HK-2 (cell line): ENCODE data around the gene PTPRR.

Experiments
- DNase-seq: peaks from one replicate; pipeline ENCODE4 v3.0.0-alpha.2; 2018; ENCODE audit not compliant: unreplicated experiment

Gene PTPRR

GRCh38 chr12:70918321-70918720 is 2.2 kb downstream of the PTPRR start:
- DNase-seq: no peak

- DNase-seq: no peak
Measured at GRCh38 chr12:70910666-70911065, 9.9 kb downstream of the PTPRR start.

- DNase-seq: no peak
Measured at GRCh38 chr12:70908978-70909377, 11.6 kb downstream of the PTPRR start.

- no peak for DNase-seq
Measured at GRCh38 chr12:70907412-70907811, 13.1 kb downstream of the PTPRR start.

GRCh38 chr12:70895956-70896355 is 24.6 kb downstream of the PTPRR start:
- DNase-seq: no peak

- no peak for DNase-seq
Measured at GRCh38 chr12:70892593-70892992, 27.9 kb downstream of the PTPRR start.

GRCh38 chr12:70890895-70891832 is 29.4 kb downstream of the PTPRR start:
- DNase-seq: no peak

- DNase-seq: no peak
Measured at GRCh38 chr12:70885956-70886355, 34.6 kb downstream of the PTPRR start.

GRCh38 chr12:70883855-70884254 is 36.7 kb downstream of the PTPRR start:
- DNase-seq: no peak

GRCh38 chr12:70880744-70881143 is 39.8 kb downstream of the PTPRR start:
- DNase-seq: no peak

GRCh38 chr12:70876952-70877351 is 43.6 kb downstream of the PTPRR start:
- no peak for DNase-seq

GRCh38 chr12:70875628-70876027 is 44.9 kb downstream of the PTPRR start:
- no peak for DNase-seq

- DNase-seq: no peak
Measured at GRCh38 chr12:70854881-70855568, 65.5 kb downstream of the PTPRR start.

- no peak for DNase-seq
Measured at GRCh38 chr12:70854138-70854537, 66.4 kb downstream of the PTPRR start.

GRCh38 chr12:70853326-70853725 is 67.2 kb downstream of the PTPRR start:
- no peak for DNase-seq

GRCh38 chr12:70852416-70853150 is 68.0 kb downstream of the PTPRR start:
- no peak for DNase-seq

- no peak for DNase-seq
Measured at GRCh38 chr12:70849265-70849960, 71.1 kb downstream of the PTPRR start.

GRCh38 chr12:70847871-70848270 is 72.7 kb downstream of the PTPRR start:
- DNase-seq: no peak

GRCh38 chr12:70845268-70845667 is 75.3 kb downstream of the PTPRR start:
- no peak for DNase-seq

GRCh38 chr12:70843363-70843762 is 77.2 kb downstream of the PTPRR start:
- DNase-seq: no peak

GRCh38 chr12:70842942-70843341 is 77.6 kb downstream of the PTPRR start:
- no peak for DNase-seq

GRCh38 chr12:70842136-70842535 is 78.4 kb downstream of the PTPRR start:
- DNase-seq: no peak
